Neural cell (in vitro differentiated cells): ENCODE measurements around the gene SFMBT2.

ENCODE experiments used
- CTCF ChIP-seq: fragments of 450-650 bp; IDR thresholded peaks from 2 replicates; pipeline ENCODE4 v1.5.1; 2014; ENCODE audit warnings: antibody characterized with exemption, mild to moderate bottlenecking, moderate library complexity; ENCODE audit not compliant: poor library complexity, severe bottlenecking
- EP300 ChIP-seq: fragments of 450-650 bp; conservative IDR thresholded peaks from 2 replicates; pipeline ENCODE4 v1.6.1; 2014; ENCODE audit warnings: antibody characterized with exemption, mild to moderate bottlenecking, moderate library complexity; ENCODE audit not compliant: poor library complexity, severe bottlenecking
- EZH2 ChIP-seq: fragments of 200-600, 300-800 bp; shearing (Covaris generic), sonication (generic); IDR thresholded peaks from 2 replicates; pipeline ENCODE4 v1.6.1; 2014; ENCODE audit warnings: antibody characterized with exemption, low read length, borderline replicate concordance, mild to moderate bottlenecking; ENCODE audit not compliant: insufficient read depth, poor library complexity, severe bottlenecking
- MXI1 ChIP-seq: fragments of 450-650 bp; conservative IDR thresholded peaks from 2 replicates; pipeline ENCODE4 v1.6.1; 2014; ENCODE audit warnings: antibody characterized with exemption, mild to moderate bottlenecking; ENCODE audit not compliant: poor library complexity, severe bottlenecking
- POLR2AphosphoS5 ChIP-seq: IDR thresholded peaks from 2 replicates; pipeline ENCODE4 v1.6.1; 2012
- RAD21 ChIP-seq: fragments of 450-650 bp; conservative IDR thresholded peaks from 2 replicates; pipeline ENCODE4 v1.6.1; 2014; ENCODE audit warnings: antibody characterized with exemption, mild to moderate bottlenecking, moderate library complexity
- REST ChIP-seq: IDR thresholded peaks from 2 replicates; pipeline ENCODE4 v1.6.1; 2012; ENCODE audit warnings: borderline replicate concordance
- SMC3 ChIP-seq: fragments of 450-650 bp; conservative IDR thresholded peaks from 2 replicates; pipeline ENCODE4 v1.6.1; 2014; ENCODE audit warnings: antibody characterized with exemption, mild to moderate bottlenecking, moderate library complexity; ENCODE audit not compliant: poor library complexity
- TAF1 ChIP-seq: IDR thresholded peaks from 2 replicates; pipeline ENCODE4 v1.6.1; 2012; ENCODE audit warnings: low read depth

- TF ChIP-seq RAD21 (no peak), EZH2 (no peak), REST (no peak), CTCF (no peak), EP300 (no peak), SMC3 (no peak), POLR2AphosphoS5 (peak; percentile 14), TAF1 (no peak), MXI1 (peak; percentile 60)
Measured at GRCh38 chr10:7432884-7433726, 22.3 kb upstream of the SFMBT2 start.
